ENCODE data around the gene LRRC2.
"Not testable (repeated sequence)": the region's sequence is repeated elsewhere in the genome, so short reads cannot be mapped to it uniquely, and the experiment has no call there.

Gene LRRC2

GRCh38 chr3:46551615-46552014 lies 14.5 kb downstream of the LRRC2 start:
- no peak for DNase-seq

- DNase-seq = no peak
Observed at GRCh38 chr3:46549989-46550388, 16.1 kb downstream of the LRRC2 start.

- no peak for DNase-seq
Observed at GRCh38 chr3:46549408-46549904, 16.6 kb downstream of the LRRC2 start.

GRCh38 chr3:46548611-46549010 lies 17.5 kb downstream of the LRRC2 start:
- DNase-seq = not testable (repeated sequence)

GRCh38 chr3:46546896-46547440 lies 19.1 kb downstream of the LRRC2 start:
- no peak for DNase-seq

- DNase-seq = no peak
Observed at GRCh38 chr3:46545818-46546630, 20.1 kb downstream of the LRRC2 start.

GRCh38 chr3:46544771-46545503 lies 21.2 kb downstream of the LRRC2 start:
- no peak for DNase-seq

- no peak for DNase-seq
Observed at GRCh38 chr3:46542801-46543201, 23.3 kb downstream of the LRRC2 start.

- no peak for DNase-seq
Observed at GRCh38 chr3:46542344-46542743, 23.8 kb downstream of the LRRC2 start.

GRCh38 chr3:46541835-46542234 lies 24.3 kb downstream of the LRRC2 start:
- DNase-seq = no peak

GRCh38 chr3:46540550-46540949 lies 25.6 kb downstream of the LRRC2 start:
- no peak for DNase-seq

- DNase-seq = no peak
Observed at GRCh38 chr3:46539443-46540005, 26.6 kb downstream of the LRRC2 start.

GRCh38 chr3:46538803-46539442 lies 27.2 kb downstream of the LRRC2 start:
- DNase-seq = no peak

GRCh38 chr3:46538425-46538802 lies 27.7 kb downstream of the LRRC2 start:
- not testable (repeated sequence) for DNase-seq

GRCh38 chr3:46537779-46538178 lies 28.3 kb downstream of the LRRC2 start:
- no peak for DNase-seq

- no peak for DNase-seq
Observed at GRCh38 chr3:46537316-46537715, 28.8 kb downstream of the LRRC2 start.

- no peak for DNase-seq
Observed at GRCh38 chr3:46536758-46537157, 29.3 kb downstream of the LRRC2 start.

- no peak for DNase-seq
Observed at GRCh38 chr3:46535746-46536145, 30.4 kb downstream of the LRRC2 start.

GRCh38 chr3:46533091-46533490 lies 33.0 kb downstream of the LRRC2 start:
- no peak for DNase-seq

GRCh38 chr3:46527239-46527638 lies 38.9 kb downstream of the LRRC2 start:
- DNase-seq = no peak

GRCh38 chr3:46524832-46525231 lies 41.3 kb downstream of the LRRC2 start:
- no peak for DNase-seq

- DNase-seq = no peak
Observed at GRCh38 chr3:46524008-46524407, 42.1 kb downstream of the LRRC2 start.

GRCh38 chr3:46523556-46523955 lies 42.5 kb downstream of the LRRC2 start:
- no peak for DNase-seq
